OCI-LY1 (cell line): Measurements from ENCODE around the gene YKT6.

Experiments used
- H2AFZ ChIP-seq: fragments of 200-600 bp; sonication (generic), shearing (Covaris generic); 2 replicates; pipeline ENCODE4 v1.6.0; 2014; ENCODE audit warnings: antibody characterized with exemption, mild to moderate bottlenecking, low read length
- H3F3A ChIP-seq: fragments of 200-600 bp; sonication (generic), shearing (Covaris generic); 2 replicates; pipeline ENCODE4 v1.6.0; 2014; ENCODE audit warnings: mild to moderate bottlenecking, antibody characterized with exemption, low read length, moderate library complexity; ENCODE audit not compliant: insufficient read depth
- H3K27ac ChIP-seq: fragments of 200-600 bp; sonication (generic); 2 replicates; pipeline ENCODE4 v1.5.1; 2014; ENCODE audit warnings: low read length, mixed run types, mild to moderate bottlenecking, low read depth; ENCODE audit not compliant: poor library complexity, severe bottlenecking
- H3K27me3 ChIP-seq: fragments of 200-600 bp; sonication (generic); 2 replicates; pipeline ENCODE4 v1.6.0; 2014; ENCODE audit warnings: antibody characterized with exemption, mild to moderate bottlenecking, low read length, moderate library complexity; ENCODE audit not compliant: insufficient read depth
- H3K36me3 ChIP-seq: fragments of 200-600 bp; sonication (generic); 2 replicates; pipeline ENCODE4 v1.6.1; 2014; ENCODE audit warnings: mild to moderate bottlenecking, antibody characterized with exemption, low read length, moderate library complexity, mixed read lengths; ENCODE audit not compliant: insufficient read depth
- H3K4me1 ChIP-seq: fragments of 200-600 bp; sonication (generic); 2 replicates; pipeline ENCODE4 v1.5.1; 2014; ENCODE audit warnings: mild to moderate bottlenecking, low read length, moderate library complexity; ENCODE audit not compliant: insufficient read depth, severe bottlenecking
- H3K4me2 ChIP-seq: fragments of 200-600 bp; sonication (generic), shearing (Covaris generic); 2 replicates; pipeline ENCODE4 v1.6.1; 2014; ENCODE audit warnings: low read length
- H3K4me3 ChIP-seq: fragments of 200-600 bp; sonication (generic); 2 replicates; pipeline ENCODE4 v1.5.1; 2014; ENCODE audit warnings: low read length, low read depth, mild to moderate bottlenecking, mixed read lengths; ENCODE audit not compliant: poor library complexity, severe bottlenecking
- H3K79me2 ChIP-seq: fragments of 200-600 bp; shearing (Covaris generic); 2 replicates; pipeline ENCODE4 v1.6.1; 2016; ENCODE audit warnings: mixed run types, low read length, mixed read lengths; ENCODE audit not compliant: insufficient read depth
- H3K9ac ChIP-seq: fragments of 200-600 bp; sonication (generic), shearing (Covaris generic); 2 replicates; pipeline ENCODE4 v1.6.1; 2014; ENCODE audit warnings: mild to moderate bottlenecking, low read length, mixed read lengths
- H3K9me2 ChIP-seq: fragments of 200-600 bp; sonication (generic), shearing (Covaris generic); 2 replicates; pipeline ENCODE4 v1.6.1; 2014; ENCODE audit warnings: low read depth, mild to moderate bottlenecking, low read length, mixed read lengths
- H3K9me3 ChIP-seq: fragments of 200-600 bp; shearing (Covaris generic); 2 replicates; pipeline ENCODE4 v1.6.1; 2014; ENCODE audit warnings: low read length, mixed read lengths
- H4K20me1 ChIP-seq: fragments of 200-600 bp; sonication (generic), shearing (Covaris generic); 2 replicates; pipeline ENCODE4 v1.6.0; 2016; ENCODE audit warnings: mild to moderate bottlenecking, low read length; ENCODE audit not compliant: insufficient read depth
- CTCF ChIP-seq: fragments of 200-600 bp; sonication (generic), shearing (Covaris generic); IDR thresholded peaks from 2 replicates; pipeline ENCODE4 v1.5.1; 2017; ENCODE audit warnings: mild to moderate bottlenecking, antibody characterized with exemption, low read length, moderate library complexity, mixed read lengths
- EZH2 ChIP-seq: fragments of 200-600 bp; sonication (generic), shearing (Covaris generic); IDR thresholded peaks from 2 replicates; pipeline ENCODE4 v1.8.0; 2017; ENCODE audit warnings: borderline replicate concordance, mixed run types, mild to moderate bottlenecking, antibody characterized with exemption, low read length, moderate library complexity, mixed read lengths

The YKT6 gene

GRCh38 chr7:44263326-44264082, 62.7 kb downstream of the YKT6 start:
- peaks cover 22% of the 10 kb centered on the region for H3K27me3 ChIP-seq
- no peaks in the 10 kb centered on the region for H3K36me3 ChIP-seq
- no peaks in the 10 kb centered on the region for H4K20me1 ChIP-seq
- no peaks in the 10 kb centered on the region for H3K4me1 ChIP-seq
- H3K79me2 ChIP-seq = no peaks in the 10 kb centered on the region
- no peak overlapping the region for H3K27ac ChIP-seq
- TF ChIP-seq CTCF (no peak), EZH2 (no peak)
- H3F3A ChIP-seq = no peaks in the 10 kb centered on the region
- no peak overlapping the region for H2AFZ ChIP-seq
- H3K9me2 ChIP-seq = no peaks in the 10 kb centered on the region
- H3K9ac ChIP-seq = no peak overlapping the region
- H3K9me3 ChIP-seq = no peaks in the 10 kb centered on the region
- no peak overlapping the region for H3K4me3 ChIP-seq
- no peak overlapping the region for H3K4me2 ChIP-seq
